ENCODE measurements around the gene NPAS3.
"Not testable (repeated sequence)": the region's sequence is repeated elsewhere in the genome, so short reads cannot be mapped to it uniquely, and the experiment has no call there.

The NPAS3 gene

GRCh38 chr14:33088274-33088673 lies 149.6 kb downstream of the NPAS3 start:
- FAIRE-seq = not testable (repeated sequence)

GRCh38 chr14:33098016-33098415 lies 159.3 kb downstream of the NPAS3 start:
- no peak for FAIRE-seq

- no peak for FAIRE-seq
Observed at GRCh38 chr14:33103489-33103888, 164.8 kb downstream of the NPAS3 start.

GRCh38 chr14:33103966-33104365 lies 165.3 kb downstream of the NPAS3 start:
- FAIRE-seq = no peak

DNA sequence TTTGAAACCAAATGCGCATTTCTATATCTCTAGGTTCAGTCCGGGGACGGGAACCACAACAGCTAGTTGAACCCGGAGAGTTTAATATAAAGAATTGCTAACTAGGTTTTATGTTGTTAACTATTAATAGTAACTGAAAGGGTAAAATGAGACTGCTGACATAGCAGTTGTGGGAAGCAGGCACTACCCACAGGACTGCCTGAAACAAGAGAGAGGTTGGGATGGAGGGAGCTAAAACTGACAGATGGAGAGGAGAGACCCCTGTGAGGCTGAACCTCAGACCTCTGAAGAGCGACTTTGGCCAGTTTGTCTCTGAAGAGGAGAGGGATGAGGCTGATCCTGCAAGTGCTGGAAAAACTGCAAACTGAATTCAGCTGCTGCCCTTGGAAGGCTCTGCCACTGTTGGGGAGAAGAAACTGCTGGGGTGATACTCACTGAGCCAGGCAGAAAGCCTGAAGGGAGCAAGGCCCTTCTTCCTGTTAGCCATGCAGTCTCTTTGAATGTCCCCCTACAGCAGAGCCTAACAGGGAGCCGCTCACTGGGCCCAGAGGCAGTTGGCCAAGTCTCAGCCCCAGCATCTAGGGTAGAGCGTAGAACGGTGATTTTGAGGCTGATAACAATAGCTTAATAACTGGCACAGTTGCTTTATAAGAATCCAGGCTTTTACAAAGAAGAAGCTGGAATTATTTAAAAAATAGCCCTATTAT lies 172.2 kb downstream of the NPAS3 start:
- FAIRE-seq = no peak

GRCh38 chr14:33114331-33114730 lies 175.7 kb downstream of the NPAS3 start:
- no peak for FAIRE-seq

- no peak for FAIRE-seq
Observed at GRCh38 chr14:33118668-33119067, 180.0 kb downstream of the NPAS3 start.

DNA sequence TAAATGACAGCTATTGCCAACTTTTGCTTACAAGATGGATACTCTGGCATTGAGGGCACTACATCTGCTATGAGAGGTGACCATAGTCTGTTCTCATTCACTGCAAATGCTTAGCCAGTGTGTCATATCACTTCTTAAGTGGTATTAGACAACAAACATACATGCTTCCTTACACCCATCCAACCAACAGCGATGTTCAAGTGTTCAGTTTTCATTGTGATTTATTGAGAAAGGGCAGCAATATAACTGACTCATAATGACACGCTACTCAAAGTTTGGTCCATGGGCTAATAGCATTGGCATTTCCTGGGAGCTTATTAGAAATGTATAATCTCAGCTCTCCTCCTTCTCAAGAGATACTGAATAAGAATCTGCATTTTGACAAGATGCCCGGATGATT lies 181.7 kb downstream of the NPAS3 start:
- FAIRE-seq = no peak

DNA sequence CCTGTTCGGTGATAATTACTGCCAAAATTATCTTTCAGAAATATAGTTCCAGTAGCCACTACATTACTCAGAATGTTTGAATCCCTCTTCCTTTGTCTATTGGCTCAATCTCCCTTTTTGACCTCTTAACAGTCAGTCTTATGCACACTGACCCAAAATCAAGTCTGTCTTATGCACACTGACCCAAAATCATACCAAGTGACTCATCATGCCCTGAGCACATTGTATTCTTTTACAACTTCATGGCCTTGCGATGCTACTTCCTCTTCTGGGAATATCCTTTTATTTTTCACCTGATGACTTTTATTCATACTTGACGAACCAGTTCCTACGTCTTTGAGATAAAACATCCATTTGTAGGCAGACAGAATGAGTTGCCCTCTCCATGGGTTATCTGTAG lies 182.3 kb downstream of the NPAS3 start:
- FAIRE-seq = no peak

DNA sequence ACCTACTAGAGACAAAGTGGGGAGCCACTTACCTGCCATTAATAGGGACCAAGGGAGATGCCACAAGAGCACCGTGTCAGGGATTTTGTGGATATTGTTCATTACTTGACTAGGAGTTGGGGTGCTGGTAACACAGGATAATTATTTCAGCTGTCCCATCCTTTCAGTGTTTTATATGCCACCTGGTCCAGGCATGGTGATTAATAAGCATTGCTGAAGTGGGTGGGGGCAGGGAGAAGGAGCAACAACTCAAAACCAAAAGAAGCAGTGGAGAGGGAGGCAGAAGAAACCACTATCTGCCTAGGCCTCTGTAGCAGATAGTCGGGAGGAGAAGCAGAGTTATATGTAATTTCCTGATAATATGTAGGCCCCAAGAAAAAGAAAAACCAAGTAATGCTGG lies 184.6 kb downstream of the NPAS3 start:
- no peak for FAIRE-seq

DNA sequence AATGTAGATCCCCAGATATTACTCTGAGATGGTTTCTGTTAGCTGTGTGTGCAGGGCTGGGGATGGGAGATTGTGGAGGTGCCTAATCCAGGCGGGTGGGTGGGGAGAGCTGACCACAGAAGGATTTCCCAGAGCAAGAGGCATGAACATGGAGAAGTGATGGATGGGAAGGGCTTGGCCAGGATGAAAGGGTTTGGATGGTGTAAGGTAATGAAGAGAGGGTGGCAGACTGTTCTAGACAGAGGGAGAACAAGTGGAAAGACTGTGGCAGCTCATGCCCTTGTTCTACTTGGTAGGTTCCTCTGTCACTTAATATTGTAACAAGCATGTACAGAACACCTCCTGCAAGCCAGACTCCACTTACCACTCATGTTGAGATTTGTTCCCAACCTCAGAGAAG lies 187.8 kb downstream of the NPAS3 start:
- FAIRE-seq = no peak

DNA sequence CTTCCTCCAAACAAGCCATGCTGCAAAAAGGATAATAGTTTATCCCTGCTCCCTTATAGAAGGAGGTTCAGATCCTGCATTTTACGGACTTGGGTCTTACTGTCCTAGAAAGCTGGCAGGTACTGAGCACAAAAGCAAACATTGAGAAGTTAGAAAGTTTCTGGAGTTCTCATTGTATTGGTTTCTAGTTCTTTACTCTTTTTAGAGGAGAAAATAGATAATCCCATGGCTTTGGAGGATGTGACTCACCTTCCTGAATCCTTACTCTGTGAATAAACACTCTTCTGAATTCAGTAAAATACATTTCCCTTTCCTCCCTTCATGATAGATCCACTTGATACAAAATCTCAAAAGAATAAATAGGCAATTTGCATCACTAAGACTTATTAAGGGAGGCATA lies 188.9 kb downstream of the NPAS3 start:
- no peak for FAIRE-seq

GRCh38 chr14:33131801-33132200 lies 193.1 kb downstream of the NPAS3 start:
- no peak for FAIRE-seq

GRCh38 chr14:33134162-33134561 lies 195.5 kb downstream of the NPAS3 start:
- FAIRE-seq = no peak

DNA sequence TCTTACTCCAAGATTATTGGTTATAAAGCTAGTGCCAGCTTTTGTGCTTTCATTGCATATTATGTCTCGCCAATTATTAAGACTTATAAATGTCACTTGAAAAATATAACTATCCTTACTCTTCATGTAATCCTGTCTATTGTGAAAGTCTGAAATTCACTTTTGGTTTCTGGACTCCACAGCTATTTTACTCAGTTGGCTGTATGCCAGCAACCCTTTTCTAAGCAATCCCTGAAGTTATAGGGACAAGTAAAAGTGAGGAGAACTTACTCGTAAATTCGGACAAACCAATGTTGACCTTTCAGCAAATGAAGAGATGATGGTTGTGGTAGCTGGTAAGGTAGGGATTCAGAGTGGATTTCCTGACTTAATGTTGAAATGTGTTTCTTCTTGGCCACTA lies 196.3 kb downstream of the NPAS3 start:
- FAIRE-seq = no peak

DNA sequence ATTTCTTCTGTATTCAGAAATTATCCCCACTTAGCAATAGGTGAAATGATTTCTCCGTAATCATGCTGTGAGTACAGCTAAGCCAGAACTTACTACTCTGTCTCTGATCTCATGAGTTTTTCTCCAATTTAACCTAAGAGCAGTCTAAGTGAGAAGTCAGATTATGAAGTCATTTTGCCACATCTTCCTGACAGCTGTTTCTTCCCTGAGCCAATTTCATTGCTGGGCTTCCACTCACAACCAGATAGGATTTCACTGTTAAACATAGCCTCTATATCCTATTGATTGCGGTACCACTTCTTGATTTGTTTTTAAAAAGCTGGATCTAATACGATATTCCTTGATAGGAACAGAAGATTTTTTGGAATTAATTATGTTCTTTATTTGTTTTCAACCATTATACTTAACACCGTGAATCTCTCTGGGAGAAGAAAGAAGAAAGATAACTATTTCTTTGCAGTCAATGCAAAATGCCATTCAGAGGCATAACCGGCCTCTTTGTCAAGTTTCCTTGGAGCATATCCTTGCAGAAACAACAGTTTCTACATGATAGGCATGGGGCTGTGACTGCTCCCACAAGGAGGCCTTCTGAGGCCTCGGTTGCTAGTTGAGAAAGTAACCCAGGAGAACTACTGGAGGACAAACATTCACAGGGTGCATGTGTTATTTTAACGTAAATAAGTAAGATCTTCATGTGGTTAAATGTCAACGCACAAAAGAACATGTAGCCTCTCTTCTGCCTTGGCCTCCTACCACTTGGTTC lies 212.2 kb downstream of the NPAS3 start:
- no peak for FAIRE-seq

DNA sequence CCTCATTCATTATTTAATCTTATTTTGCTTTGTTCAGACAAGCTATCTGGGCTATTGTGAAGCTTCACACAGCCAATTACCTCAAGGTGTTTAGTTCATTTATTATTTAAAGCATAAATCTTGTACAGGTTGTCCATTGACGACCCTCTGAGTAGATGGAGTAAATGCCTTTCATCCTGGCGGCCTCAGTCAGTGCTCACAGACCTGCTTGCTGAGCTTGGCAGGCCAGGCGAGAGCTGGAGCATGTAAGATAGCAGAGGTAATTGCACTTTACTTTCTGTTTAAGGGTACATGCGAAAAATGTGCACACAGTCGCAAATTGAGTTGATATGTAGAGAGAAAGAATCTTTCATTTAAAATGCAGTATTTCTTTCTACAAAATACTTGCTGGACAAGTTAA lies 224.4 kb downstream of the NPAS3 start:
- no peak for FAIRE-seq

GRCh38 chr14:33163600-33163999 lies 224.9 kb downstream of the NPAS3 start:
- no peak for FAIRE-seq

GRCh38 chr14:33165144-33165925 lies 226.7 kb downstream of the NPAS3 start:
- no peak for FAIRE-seq

DNA sequence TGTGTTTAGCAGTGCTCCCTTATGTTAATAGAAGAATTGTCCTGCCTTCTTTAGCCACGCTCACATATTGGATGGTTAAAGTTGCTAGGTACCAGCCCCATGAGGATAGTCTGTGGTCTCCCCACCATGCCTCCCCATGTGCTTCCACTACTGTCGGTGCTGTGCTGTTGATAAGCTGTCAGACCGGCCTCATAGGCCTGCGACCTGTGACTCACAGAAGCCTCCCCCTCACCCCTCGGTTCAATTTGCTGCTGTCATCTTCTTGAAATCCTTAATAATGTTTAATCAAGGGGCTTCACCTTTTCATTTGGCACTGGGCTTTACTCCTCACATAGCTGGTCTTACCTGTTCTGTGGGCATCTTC lies 227.2 kb downstream of the NPAS3 start:
- no peak for FAIRE-seq

- FAIRE-seq = no peak
Observed at GRCh38 chr14:33175951-33176350, 237.3 kb downstream of the NPAS3 start.

DNA sequence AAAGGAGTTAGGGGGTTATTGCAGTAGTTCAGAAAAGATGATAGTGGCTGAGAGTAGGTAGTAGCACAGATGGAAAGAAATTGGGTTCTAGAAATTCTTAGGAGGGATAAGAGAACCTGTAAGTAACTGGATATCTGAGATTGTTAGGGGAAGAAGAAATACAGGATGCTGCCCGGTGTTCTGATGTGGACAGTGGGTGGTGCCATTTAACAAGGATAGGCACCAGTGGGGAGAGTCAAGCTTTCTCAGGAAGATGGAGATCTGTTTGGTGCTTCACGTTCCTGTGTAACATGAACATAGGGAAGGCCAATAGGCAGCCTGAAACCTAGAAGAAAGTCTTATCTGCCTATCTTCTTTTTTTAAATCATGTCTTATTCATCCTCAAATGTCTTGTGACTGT lies 245.9 kb downstream of the NPAS3 start:
- FAIRE-seq = no peak

DNA sequence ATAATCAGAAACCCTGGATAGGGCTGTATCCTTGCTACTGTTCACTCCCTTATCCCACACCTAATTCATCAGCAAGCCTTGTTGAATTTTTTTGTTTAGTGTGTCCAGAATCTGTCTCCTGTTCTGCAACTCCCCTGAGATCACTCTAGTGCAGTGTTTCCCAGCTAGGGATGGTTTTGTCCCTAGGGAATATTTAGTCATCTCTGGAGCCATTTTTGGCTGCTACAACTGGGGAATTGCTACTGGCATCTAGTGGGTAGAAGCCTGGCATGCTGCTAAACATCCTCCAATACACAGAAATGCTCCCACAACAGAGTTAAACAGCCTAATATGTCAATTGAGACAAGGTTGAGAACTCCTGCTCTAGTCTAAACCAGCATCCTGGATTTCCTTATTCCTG lies 248.0 kb downstream of the NPAS3 start:
- no peak for FAIRE-seq

GRCh38 chr14:33188880-33189279 lies 250.2 kb downstream of the NPAS3 start:
- no peak for FAIRE-seq

Data from G401.6 (cell line).